HEK293 (cell line): ENCODE measurements around the gene VPS35L.

Experiments used
- BCL11B ChIP-seq: fragments of 450-650 bp; formaldehyde crosslinking; IDR thresholded peaks from 2 replicates; pipeline ENCODE4 v1.5.1; 2016; ENCODE audit warnings: low read depth, missing biosample characterization, missing genetic modification characterization
- CTCF ChIP-seq: fragments of 450-650 bp; formaldehyde crosslinking; IDR thresholded peaks from 2 replicates; pipeline ENCODE4 v1.5.1; 2016; ENCODE audit warnings: missing biosample characterization, missing genetic modification characterization
- EGR2 ChIP-seq: fragments of 450-650 bp; formaldehyde crosslinking; IDR thresholded peaks from 2 replicates; pipeline ENCODE4 v1.5.1; 2016; ENCODE audit warnings: low read depth, missing biosample characterization, missing genetic modification characterization
- ELK4 ChIP-seq: IDR thresholded peaks from 2 replicates; pipeline ENCODE4 v1.6.1; 2011; ENCODE audit warnings: mild to moderate bottlenecking, low read depth, low read length, borderline replicate concordance
- GLI2 ChIP-seq: fragments of 450-650 bp; formaldehyde crosslinking; IDR thresholded peaks from 2 replicates; pipeline ENCODE4; 2017; ENCODE audit warnings: missing biosample characterization, missing genetic modification characterization, low read depth, borderline replicate concordance
- GLI4 ChIP-seq: fragments of 450-650 bp; formaldehyde crosslinking; IDR thresholded peaks from 2 replicates; pipeline ENCODE4 v1.5.1; 2016; ENCODE audit warnings: missing biosample characterization, missing genetic modification characterization
- GLIS1 ChIP-seq: fragments of 450-650 bp; formaldehyde crosslinking; IDR thresholded peaks from 2 replicates; pipeline ENCODE4 v1.5.1; 2016; ENCODE audit warnings: missing biosample characterization, missing genetic modification characterization
- KLF1 ChIP-seq: fragments of 450-650 bp; formaldehyde crosslinking; IDR thresholded peaks from 2 replicates; pipeline ENCODE4 v1.5.1; 2016; ENCODE audit warnings: missing biosample characterization, missing genetic modification characterization
- MYNN ChIP-seq: fragments of 450-650 bp; formaldehyde crosslinking; IDR thresholded peaks from 2 replicates; pipeline ENCODE4 v1.5.1; 2016; ENCODE audit warnings: missing biosample characterization, missing genetic modification characterization, borderline replicate concordance
- PRDM1 ChIP-seq: fragments of 450-650 bp; formaldehyde crosslinking; IDR thresholded peaks from 2 replicates; pipeline ENCODE4; 2016; ENCODE audit warnings: missing biosample characterization, missing genetic modification characterization
- REPIN1 ChIP-seq: fragments of 450-650 bp; formaldehyde crosslinking; IDR thresholded peaks from 2 replicates; pipeline ENCODE4 v1.5.1; 2017; ENCODE audit warnings: missing biosample characterization, missing genetic modification characterization, low read depth
- SALL2 ChIP-seq: fragments of 450-650 bp; formaldehyde crosslinking; IDR thresholded peaks from 2 replicates; pipeline ENCODE4 v1.5.0; 2017; ENCODE audit warnings: missing biosample characterization, mild to moderate bottlenecking, missing genetic modification characterization, borderline replicate concordance
- SCRT2 ChIP-seq: fragments of 450-650 bp; formaldehyde crosslinking; IDR thresholded peaks from 2 replicates; pipeline ENCODE4 v1.5.1; 2016; ENCODE audit warnings: missing biosample characterization, missing genetic modification characterization
- SP2 ChIP-seq: fragments of 450-650 bp; formaldehyde crosslinking; IDR thresholded peaks from 2 replicates; pipeline ENCODE4 v1.5.1; 2016; ENCODE audit warnings: missing biosample characterization, missing genetic modification characterization
- WT1 ChIP-seq: fragments of 450-650 bp; formaldehyde crosslinking; IDR thresholded peaks from 2 replicates; pipeline ENCODE4 v1.5.1; 2016; ENCODE audit warnings: missing biosample characterization, missing genetic modification characterization
- ZBTB48 ChIP-seq: fragments of 450-650 bp; formaldehyde crosslinking; IDR thresholded peaks from 2 replicates; pipeline ENCODE4 v1.5.1; 2016; ENCODE audit warnings: missing biosample characterization, missing genetic modification characterization
- ZBTB8A ChIP-seq: fragments of 450-650 bp; formaldehyde crosslinking; IDR thresholded peaks from 2 replicates; pipeline ENCODE4 v1.5.1; 2016; ENCODE audit warnings: missing biosample characterization, missing genetic modification characterization
- ZFHX2 ChIP-seq: fragments of 450-650 bp; formaldehyde crosslinking; conservative IDR thresholded peaks from 2 replicates; pipeline ENCODE4 v1.5.1; 2016; ENCODE audit warnings: missing biosample characterization, missing genetic modification characterization
- ZFP3 ChIP-seq: fragments of 450-650 bp; formaldehyde crosslinking; IDR thresholded peaks from 2 replicates; pipeline ENCODE4 v1.5.1; 2016; ENCODE audit warnings: low read depth, missing biosample characterization, missing genetic modification characterization
- ZIC2 ChIP-seq: fragments of 450-650 bp; formaldehyde crosslinking; IDR thresholded peaks from 2 replicates; pipeline ENCODE4 v1.5.1; 2016; ENCODE audit warnings: missing biosample characterization, missing genetic modification characterization
- ZNF10 ChIP-seq: fragments of 450-650 bp; formaldehyde crosslinking; IDR thresholded peaks from 2 replicates; pipeline ENCODE4 v1.5.1; 2017; ENCODE audit warnings: missing biosample characterization, missing genetic modification characterization
- ZNF133 ChIP-seq: fragments of 450-650 bp; formaldehyde crosslinking; IDR thresholded peaks from 2 replicates; pipeline ENCODE4 v1.5.1; 2016; ENCODE audit warnings: missing biosample characterization, missing genetic modification characterization
- ZNF311 ChIP-seq: fragments of 450-650 bp; formaldehyde crosslinking; IDR thresholded peaks from 2 replicates; pipeline ENCODE4 v1.5.1; 2017; ENCODE audit warnings: missing biosample characterization, missing genetic modification characterization, borderline replicate concordance
- ZNF335 ChIP-seq: fragments of 450-650 bp; formaldehyde crosslinking; conservative IDR thresholded peaks from 2 replicates; pipeline ENCODE4 v1.5.1; 2016; ENCODE audit warnings: missing biosample characterization, missing genetic modification characterization
- ZNF366 ChIP-seq: fragments of 450-650 bp; formaldehyde crosslinking; conservative IDR thresholded peaks from 2 replicates; pipeline ENCODE4 v1.5.1; 2016; ENCODE audit warnings: missing biosample characterization, missing genetic modification characterization
- ZNF416 ChIP-seq: fragments of 450-650 bp; formaldehyde crosslinking; IDR thresholded peaks from 2 replicates; pipeline ENCODE4 v1.5.1; 2016; ENCODE audit warnings: missing biosample characterization, missing genetic modification characterization
- ZNF510 ChIP-seq: fragments of 450-650 bp; formaldehyde crosslinking; IDR thresholded peaks from 2 replicates; pipeline ENCODE4 v1.5.1; 2018; ENCODE audit warnings: mild to moderate bottlenecking, missing genetic modification characterization, missing biosample characterization; ENCODE audit not compliant: insufficient replicate concordance
- ZNF692 ChIP-seq: fragments of 450-650 bp; formaldehyde crosslinking; IDR thresholded peaks from 2 replicates; pipeline ENCODE4 v1.5.1; 2016; ENCODE audit warnings: missing biosample characterization, missing genetic modification characterization
- ZNF768 ChIP-seq: fragments of 450-650 bp; formaldehyde crosslinking; IDR thresholded peaks from 2 replicates; pipeline ENCODE4 v1.5.1; 2018; ENCODE audit warnings: missing biosample characterization, mild to moderate bottlenecking, missing genetic modification characterization
- ZSCAN23 ChIP-seq: fragments of 450-650 bp; formaldehyde crosslinking; IDR thresholded peaks from 2 replicates; pipeline ENCODE4 v1.5.1; 2016; ENCODE audit warnings: missing biosample characterization, missing genetic modification characterization

VPS35L gene

GRCh38 chr16:19555938-19556771, 652 bp downstream of the VPS35L start (continued):
- TF ChIP-seq SALL2 (tag by site-specific recombination) (no peak), SCRT2 (tag by site-specific recombination) (peak; percentile 88), ZFHX2 (tag by site-specific recombination) (no peak), EGR2 (tag by site-specific recombination) (no peak), ZNF510 (no peak), BCL11B (tag by site-specific recombination) (no peak), ZNF133 (tag by site-specific recombination) (no peak), ZBTB8A (tag by site-specific recombination) (no peak), ZNF692 (tag by site-specific recombination) (no peak), ZFP3 (tag by site-specific recombination) (peak; percentile 98), PRDM1 (tag by site-specific recombination) (peak; percentile 76), CTCF (tag by site-specific recombination) (peak; percentile 89), SP2 (peak; percentile 53), MYNN (tag by site-specific recombination) (no peak), ZNF10 (tag by site-specific recombination) (no peak), ZIC2 (tag by site-specific recombination) (peak; percentile 20), ZNF311 (tag by site-specific recombination) (no peak), ZNF416 (tag by site-specific recombination) (no peak), GLIS1 (no peak), ZNF335 (peak; percentile 89), KLF1 (no peak), ZNF768 (peak; percentile 72; the same call in 1 of the 2 replicates), REPIN1 (tag by site-specific recombination) (no peak), WT1 (tag by site-specific recombination) (peak; percentile 23; the same call in 1 of the 2 replicates), ZNF366 (tag by site-specific recombination) (no peak), GLI4 (tag by site-specific recombination) (no peak), ZSCAN23 (tag by site-specific recombination) (no peak), ZBTB48 (0 out of 2 replicates have a peak, but pooled peaks have one; percentile 12), ELK4 (no peak), GLI2 (tag by site-specific recombination) (no peak)
- TF ChIP-seq, all 188 proteins: peak for 15
